GF-D8 (cell line): ENCODE measurements around the gene GATA3.
A peak's percentile ranks its signal among the peaks of the same experiment; 100 is the strongest.

Experiments
- DNase-seq: peaks from one replicate; lab custom pipeline; 2025; lab: John Stamatoyannopoulos, UW

The GATA3 gene

DNA sequence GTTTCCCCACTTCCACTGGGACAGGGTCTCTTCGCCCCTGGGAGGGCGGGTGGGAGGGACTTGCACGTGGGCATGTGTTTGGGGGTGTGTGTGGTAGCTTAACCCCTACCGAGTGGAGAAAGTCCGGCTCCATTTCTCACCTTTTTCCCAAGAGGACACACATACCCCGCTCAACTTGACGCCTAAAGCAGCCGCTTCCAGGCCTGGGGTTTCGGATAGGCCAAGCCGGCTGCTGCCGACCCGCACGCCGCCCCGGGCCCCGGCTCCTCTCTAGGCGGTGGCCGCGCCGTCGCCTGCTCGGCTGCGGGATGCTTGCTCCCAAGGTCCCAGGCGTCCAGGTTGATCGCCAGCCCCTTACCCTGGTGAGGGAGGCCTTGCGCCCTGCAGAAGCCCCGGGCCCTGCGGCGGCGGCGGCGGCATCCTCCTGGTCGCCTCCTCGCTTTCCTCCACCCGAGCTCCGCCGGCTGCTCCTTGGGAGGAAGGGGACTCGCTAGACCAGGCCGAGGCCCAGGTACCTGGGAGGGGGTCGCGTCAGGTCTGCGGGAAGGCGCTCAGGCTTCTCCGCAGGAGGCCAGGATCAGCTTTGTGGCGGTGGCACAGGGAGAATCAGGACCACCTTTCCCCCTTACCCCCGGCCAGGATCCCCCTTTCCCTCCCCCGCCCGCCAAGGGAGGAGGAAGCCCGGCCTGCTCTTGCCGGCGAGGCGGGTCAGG lies 3.2 kb upstream of the GATA3 start:
- no peak for DNase-seq

DNA sequence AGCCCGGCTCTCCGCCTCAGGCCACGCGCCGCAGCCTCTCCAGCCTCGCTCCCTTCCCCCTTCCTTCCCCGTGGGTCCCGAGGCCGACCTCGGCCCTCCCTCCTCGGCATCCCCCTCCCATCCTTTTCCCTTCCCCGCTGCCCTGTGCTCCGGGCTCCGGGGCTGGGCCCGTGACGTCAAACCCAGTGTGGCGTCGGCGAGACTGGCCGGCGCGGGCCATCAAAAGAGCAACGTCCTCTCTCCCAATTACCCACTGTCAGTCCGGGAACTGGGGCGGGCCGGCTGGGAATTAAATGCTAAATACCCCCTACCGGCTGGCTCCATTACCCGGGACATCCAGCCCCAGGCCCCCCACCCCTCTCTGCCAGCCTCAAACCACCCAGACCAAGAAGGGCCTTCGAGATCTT lies 2.6 kb upstream of the GATA3 start:
- DNase-seq, result no peak

DNA sequence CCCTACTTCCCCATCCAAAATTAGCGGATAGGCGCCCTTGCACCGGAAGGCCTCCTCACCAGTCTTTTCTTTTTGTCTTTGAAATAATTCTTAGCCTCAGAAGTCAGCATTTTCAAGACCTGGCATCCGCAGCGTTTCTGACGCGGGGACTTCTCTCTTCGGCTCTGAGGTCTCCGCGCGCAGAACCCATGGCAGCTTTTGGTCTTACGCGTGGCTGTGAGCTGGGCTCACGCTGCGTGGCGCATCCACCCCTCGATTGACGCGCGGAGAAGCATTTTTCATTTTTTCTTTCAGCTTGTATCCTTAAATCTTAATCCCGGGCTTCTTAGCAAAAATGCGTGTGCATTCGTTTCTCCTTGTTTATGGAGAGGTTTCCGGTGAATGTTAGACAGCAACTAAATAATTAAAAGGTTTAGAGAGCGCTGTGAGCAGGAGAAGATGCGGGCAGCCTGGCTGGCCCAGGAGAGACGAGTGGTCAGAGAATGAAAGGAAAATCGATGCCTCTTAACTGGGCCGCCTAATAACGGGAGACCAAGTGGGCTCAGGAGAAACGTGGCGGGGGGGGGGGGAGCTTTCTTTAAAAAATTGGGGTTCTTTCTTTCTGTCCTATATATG lies 2.0 kb upstream of the GATA3 start:
- DNase-seq, result no peak

DNA sequence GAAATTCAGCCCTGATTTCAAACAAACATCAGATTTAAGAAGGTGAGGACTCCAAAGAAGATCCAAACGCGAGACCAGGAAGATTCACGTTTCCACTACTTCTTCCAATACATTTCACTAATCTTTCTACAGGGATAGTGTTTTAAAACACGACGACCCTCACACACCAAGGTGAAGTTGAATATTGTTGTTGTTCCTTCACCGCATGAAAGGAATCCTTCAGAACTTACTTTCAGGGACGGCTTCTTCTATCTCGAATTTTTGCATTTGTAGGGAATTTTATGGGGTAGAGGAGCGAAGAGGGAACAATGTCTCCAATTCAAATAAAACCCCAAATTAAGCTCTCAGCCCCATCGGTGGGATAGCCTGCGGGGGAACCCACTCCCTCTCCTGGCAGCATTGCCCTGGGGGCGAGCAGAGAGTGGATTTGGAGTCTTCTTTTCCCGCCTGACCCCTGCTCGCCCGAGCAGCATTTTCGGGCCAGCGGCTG lies 1.5 kb upstream of the GATA3 start:
- DNase-seq, result no peak

DNA sequence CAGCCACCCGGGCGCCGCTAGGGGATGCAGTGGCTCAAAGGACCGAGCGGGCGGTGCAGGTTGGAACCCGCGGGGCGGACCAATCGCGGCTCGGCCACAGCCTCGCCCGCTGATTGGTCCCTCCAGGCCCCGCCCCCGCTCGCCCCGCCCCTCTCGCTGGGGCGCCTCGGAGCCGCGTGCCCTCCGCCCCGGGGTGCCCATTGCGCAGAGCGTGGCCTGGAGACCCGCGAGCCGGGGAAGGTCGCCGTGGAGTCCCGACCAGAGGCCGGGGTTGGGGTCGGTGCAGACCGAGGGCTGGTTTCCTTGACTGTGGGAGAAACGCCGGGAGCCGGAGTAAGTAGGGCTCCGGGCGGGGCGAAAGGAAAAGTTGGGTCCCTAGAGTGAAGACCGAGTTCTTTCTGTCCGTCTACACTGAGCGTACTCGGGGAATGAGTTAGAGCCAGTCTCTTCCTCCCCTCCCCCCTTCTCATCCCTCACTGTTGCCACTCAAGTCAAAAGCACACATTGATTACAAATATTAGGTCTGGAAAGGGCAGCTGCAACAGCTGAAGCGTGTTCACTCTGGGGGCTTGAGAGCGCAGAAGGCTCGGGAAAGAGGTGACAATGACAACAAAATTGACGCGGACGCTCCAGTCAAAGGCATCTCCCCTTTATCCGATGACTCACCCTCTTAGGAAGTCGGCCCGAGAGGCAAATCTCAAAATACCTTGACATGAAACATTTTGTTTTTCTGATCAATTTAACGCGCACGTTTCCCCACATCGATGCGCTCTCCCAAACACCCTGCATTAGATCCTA lies 843 bp upstream of the GATA3 start:
- DNase-seq, result peak; percentile 30

DNA sequence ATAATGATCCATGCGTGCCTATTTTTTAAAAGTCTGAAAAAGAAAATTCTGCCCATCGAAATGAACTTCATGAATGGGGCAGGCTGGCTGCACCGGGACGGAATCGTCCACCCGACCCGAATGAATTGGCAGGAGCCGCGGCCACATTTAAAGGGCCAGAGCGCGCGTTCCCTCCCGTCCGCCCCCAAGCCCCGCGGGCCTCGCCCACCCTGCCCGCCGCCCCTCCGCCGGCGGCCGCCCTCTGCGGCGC lies 319 bp upstream of the GATA3 start:
- DNase-seq, result no peak

DNA sequence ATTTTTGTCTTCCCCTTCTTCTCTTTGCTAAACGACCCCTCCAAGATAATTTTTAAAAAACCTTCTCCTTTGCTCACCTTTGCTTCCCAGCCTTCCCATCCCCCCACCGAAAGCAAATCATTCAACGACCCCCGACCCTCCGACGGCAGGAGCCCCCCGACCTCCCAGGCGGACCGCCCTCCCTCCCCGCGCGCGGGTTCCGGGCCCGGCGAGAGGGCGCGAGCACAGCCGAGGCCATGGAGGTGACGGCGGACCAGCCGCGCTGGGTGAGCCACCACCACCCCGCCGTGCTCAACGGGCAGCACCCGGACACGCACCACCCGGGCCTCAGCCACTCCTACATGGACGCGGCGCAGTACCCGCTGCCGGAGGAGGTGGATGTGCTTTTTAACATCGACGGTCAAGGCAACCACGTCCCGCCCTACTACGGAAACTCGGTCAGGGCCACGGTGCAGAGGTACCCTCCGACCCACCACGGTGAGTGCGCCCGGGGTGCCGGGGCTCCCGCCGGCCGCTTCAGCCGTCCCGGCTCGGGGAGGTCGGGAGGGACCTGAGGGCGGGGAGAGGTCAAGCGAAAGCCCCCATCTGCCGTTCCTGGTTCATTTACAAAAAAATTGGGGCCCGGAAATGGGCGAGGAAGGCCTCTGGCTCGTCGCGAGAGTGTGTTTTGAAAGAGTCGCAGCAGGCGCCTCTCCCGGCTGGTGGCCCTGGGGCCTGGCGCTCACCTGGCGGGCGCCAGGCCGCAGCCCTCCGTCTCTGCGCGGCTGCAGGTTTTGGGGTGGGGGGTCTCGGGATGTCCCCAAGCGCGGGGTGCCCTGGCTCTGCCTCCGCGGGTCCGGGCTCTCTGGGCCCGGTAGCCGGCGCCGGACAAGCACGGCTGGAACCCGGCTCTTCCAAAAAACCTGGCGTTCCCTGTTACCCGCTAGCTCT lies 1.2 kb downstream of the GATA3 start:
- DNase-seq, result no peak

DNA sequence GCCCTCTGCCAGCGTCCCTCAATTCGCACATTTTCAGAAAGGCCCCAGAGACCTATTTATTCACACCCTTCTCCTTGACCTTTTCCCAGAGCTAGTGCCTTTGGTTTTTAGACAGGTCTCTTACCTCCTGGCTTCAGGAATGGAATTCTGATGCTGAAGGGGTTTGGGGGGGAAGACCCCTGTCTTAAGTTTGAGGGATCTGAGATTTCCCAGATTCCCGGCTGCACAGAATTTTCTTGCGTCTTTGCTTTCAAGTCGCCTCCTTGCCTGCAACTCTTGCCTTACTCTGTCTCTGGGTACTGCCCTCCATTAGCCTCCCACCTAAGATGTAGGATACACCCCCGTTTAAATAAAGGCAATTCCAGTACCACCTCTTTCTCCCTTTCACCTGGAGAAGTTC lies 1.9 kb downstream of the GATA3 start:
- DNase-seq, result no peak

DNA sequence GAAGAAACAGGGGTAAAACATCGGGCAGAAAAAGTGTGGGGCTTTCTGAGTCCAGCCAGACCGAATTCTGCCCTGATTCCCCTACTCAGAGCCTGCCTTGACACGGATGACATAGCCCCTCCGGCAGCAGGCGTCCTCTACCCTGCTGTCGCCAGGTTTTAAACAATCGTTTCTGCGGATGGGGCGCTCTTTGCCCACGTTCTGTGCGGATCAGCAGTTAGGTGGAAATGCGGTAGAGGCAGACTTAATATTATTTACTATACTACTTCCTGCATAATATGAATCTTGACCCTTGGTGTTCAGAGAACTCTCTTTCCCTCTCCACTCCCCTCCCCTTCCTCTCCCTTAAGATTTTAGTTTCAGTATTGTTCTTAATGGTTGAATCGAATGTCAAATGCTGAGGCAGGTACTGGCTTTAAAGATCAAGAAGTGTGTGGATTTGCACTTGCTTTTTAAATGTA lies 2.4 kb downstream of the GATA3 start:
- no peak for DNase-seq

DNA sequence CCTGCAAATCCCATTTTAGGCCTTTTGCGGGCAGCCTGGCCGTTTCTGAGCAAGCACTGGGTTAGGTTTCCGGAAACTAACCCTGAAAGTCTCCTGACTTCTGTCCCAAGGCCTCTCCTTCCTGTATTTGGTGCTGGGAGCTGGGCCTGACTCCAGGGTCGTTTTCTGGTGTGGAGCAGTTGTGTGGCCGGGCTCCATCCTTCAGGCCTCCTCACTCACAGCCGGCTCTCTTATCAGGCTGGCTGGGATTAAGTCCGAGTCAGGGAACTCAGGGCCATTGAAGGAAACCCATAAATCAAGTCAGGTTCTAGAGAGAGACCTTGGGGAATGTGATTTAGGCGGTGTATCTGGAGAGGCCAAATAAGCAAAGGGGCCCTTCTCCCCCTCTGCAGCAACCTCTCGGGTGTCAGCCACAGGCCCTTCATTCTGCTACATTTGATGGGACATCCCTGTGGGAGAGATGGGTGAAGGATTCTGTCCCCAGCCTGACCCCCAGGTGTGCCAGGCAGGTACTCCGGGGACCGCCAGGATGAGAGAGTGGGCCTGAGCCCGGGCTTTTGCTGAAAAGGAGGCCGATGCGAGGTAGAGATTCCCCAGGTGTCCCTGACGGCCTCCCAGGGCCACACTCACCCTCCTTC lies 3.3 kb downstream of the GATA3 start:
- no peak for DNase-seq

DNA sequence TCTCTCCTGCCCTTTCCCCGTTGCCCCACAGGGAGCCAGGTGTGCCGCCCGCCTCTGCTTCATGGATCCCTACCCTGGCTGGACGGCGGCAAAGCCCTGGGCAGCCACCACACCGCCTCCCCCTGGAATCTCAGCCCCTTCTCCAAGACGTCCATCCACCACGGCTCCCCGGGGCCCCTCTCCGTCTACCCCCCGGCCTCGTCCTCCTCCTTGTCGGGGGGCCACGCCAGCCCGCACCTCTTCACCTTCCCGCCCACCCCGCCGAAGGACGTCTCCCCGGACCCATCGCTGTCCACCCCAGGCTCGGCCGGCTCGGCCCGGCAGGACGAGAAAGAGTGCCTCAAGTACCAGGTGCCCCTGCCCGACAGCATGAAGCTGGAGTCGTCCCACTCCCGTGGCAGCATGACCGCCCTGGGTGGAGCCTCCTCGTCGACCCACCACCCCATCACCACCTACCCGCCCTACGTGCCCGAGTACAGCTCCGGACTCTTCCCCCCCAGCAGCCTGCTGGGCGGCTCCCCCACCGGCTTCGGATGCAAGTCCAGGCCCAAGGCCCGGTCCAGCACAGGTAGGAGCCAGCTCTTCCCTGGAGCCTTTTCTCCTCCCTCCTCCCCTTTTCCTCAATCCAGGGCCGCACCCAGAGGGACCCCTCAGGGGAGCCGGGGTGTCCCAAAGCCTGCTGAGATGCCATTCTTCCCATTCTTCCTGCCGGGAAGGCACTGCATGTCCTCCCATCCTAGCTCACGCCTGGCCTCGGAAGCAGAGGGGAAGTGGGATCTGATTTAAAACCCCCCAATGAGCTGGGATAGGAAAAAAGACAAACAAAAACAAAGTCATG lies 4.0 kb downstream of the GATA3 start:
- no peak for DNase-seq

DNA sequence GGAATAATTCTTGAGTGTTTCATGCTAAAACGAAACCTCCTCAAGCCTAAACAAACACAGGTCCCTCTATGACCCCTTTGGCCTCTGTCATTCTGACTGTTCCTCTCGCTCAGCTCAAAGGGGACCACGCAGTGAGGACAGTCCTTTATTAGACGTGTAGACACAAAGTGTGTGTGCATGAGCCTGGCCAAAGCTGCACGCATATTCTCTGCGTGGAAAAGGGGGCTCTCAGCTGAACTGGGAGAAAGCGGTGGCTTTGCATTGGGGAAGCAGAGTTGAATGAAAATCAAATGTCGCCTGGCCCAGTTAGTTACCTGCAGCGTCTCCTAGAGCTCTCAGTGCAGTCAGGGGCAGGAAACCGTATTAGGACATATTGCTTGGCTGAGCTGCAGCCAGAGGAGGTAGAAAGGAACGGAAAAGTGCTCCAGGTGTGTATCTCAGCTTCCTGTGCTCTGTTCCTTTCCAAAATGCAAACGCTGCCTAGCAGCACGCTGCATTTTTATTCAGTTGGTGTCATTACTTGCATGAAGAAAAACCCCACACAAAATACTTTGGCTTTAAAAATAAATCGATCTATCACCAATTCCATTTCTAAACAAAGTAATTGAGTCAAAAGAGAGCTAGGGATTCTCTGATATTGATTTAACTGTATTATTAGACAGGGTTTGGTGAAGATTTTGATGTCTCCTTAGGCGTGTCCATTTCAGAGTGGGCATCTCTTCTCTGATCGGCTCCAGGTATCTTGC lies 4.9 kb downstream of the GATA3 start:
- no peak for DNase-seq

DNA sequence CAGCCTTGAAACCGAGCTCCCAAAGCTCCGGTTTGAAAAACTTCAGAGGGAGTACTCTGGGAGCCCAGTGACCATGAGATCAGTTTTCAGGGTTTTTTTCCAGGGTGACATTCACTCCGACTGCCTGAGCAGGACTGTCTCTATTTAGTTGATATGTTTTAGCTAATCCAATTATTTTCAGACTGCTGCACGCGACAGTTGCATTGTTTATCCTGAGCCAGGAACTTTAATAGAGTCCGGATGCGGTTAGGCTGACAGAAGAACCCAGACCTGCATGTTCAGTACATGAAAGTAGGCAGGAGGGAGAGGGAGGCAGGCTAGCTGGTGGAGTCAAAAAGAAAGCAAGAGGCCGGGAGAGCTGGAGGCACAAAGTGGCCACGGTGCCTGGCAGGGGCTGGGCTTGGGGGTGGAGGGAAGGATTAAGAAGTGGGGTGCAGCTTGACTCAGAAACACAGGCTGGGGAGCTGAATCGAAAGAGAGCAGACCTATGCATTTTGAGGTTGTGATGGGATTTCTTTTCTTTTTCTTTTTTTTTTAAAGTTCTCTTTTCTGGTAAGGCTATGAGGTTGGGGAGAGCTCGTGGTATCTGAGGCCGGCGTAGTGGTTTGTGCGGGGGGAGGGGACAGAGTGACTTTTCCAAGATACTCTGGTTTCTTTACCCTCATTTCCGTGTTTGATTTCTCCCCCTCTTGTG lies 5.7 kb downstream of the GATA3 start:
- no peak for DNase-seq

DNA sequence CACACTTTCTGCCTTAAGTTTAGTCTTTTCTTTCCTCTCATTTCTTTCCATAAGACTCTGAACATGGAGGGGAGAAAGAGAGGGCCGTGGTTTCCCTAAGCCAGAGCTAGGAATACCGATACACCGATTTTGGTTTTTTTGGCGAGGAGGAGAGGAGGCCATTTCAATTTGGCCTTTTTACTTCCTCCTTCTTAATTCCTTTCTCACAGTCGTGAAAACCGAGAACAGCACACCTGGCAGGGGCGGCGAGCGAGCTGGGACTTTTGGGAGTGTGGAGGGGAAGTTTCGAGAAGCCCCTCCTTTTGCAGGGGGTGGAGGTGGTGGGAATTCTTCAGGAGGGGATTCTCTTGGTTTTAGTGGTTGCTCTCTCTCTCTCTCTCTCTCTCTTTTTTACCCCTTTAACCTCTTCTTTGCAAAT lies 6.2 kb downstream of the GATA3 start:
- DNase-seq, result no peak

DNA sequence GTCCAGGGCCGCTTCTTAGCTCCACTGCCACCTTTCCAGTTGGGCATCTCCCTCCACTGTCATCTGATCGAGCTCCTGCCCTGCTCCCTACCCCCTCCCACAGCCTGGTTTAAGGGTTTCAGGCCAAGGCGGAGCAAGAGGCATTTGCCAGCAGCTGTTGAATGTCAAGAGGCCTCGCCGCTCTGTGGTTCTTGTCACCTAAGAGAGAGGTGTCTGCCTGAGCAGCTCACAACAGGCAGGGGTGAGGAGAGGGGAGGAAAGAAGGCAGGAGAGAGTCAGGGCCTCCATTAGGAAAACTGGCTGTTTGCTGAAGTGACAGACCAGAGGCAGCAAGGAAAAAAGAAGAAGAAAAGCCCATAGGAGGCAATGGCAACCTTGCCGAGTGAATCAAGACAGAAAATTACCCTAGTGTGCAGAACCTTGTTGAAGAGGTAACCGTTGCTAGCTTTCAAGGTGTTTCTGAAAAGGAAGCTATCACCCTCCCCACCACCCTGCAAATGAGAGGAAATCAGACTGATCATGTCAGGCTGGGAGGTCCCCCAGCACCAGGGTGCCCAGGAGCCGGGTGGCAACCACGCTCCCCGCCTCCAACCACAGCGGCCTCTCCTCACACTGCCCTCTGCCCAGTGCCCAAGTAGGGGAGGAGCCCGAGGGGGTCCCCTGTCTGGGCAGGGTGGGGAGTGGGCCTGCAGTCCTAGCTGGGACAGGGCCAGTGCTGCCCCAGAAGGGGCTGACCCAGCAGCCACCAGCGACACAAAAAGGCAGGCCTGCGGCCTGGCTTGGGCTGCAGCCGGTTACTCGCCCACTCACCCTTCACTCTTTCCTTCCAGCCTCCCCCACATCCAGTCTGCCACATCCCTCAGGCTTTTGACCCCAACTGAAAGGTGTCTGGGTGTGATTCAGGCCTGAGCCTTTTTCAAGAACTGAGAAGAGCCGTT lies 7.1 kb downstream of the GATA3 start:
- DNase-seq, result no peak

DNA sequence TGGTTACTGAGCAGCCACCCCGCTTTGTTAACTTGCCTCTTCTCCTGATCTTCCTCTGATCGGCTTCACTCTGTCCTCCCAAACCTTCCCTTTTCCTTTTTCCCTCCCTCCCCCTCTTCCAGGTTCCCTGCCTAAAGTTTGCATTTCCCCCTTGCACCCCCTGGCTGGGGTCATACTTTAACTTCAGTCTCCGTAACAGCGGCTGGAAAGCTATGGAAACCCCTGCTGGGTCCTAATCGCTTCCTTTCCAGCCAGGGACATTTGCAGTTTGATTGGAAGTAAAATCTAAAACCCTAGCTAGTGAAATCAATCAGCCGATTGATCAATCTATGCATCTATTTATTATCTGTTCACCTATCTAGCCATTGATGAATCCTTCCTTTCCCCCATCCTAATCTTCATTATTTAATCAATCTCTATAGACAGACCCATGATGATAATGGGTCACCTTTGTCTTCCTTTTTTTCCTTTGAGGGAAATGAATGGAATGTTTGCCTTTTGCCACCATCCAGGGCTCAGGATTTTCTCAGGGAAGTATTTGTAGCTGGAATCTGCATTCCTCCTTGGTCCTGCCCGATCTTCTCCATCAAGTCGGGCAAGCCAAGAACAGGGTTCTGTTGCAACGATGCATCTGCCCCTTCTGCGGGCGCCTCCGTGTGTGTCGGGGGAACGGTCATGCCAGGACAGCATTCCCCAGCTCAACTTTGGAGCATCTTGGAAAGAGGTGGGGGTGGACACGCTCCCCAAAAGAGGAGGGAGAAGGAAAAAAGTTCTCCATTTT lies 8.8 kb downstream of the GATA3 start:
- no peak for DNase-seq

DNA sequence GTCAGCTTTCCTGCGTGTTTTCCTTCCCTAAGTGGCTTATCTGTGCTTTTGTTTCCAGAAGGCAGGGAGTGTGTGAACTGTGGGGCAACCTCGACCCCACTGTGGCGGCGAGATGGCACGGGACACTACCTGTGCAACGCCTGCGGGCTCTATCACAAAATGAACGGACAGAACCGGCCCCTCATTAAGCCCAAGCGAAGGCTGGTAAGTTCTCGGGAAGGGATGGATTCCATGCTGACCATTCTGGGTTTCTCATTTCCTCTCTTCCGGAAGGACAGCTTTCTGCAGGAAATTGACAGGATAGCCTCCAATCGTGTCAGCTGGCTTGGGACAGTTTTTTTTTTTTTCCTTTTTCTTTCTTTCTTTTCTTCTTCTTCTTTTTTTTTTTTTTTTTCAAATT lies 9.4 kb downstream of the GATA3 start:
- no peak for DNase-seq
